ENCODE results near the gene GSAP. TPM values are rescaled to one million over a fixed set of nuclear protein-coding genes. Genes with fewer than 3 reads are reported as not detected.

GSAP gene
- total RNA-seq, 2 experiments from 2014 or later = 0.55 TPM; not detected in 1

GRCh38 chr7:77444123-77444522 lies 28.0 kb upstream of the GSAP start:
- Histone ChIP-seq H3K9me2 (ENCODE audit: insufficient read depth, low read length) (no peaks in the 10 kb centered on the region), H4K20me1 (ENCODE audit: insufficient read depth, low read length) (no peaks in the 10 kb centered on the region), H3K9me3 (ENCODE audit: low read length) (no peaks in the 10 kb centered on the region), H3K27ac (ENCODE audit: low read depth, low read length, poor library complexity, severe bottlenecking) (no peak overlapping the region), H3K4me3 (ENCODE audit: low read depth, low read length, poor library complexity, severe bottlenecking) (no peak overlapping the region), H3K36me3 (ENCODE audit: insufficient read depth, low read length) (no peaks in the 10 kb centered on the region), H3K79me2 (ENCODE audit: insufficient read depth, low read depth, low read length) (no peaks in the 10 kb centered on the region), H2AFZ (ENCODE audit: low read length) (no peak overlapping the region), H3K4me2 (ENCODE audit: low read length) (no peak overlapping the region), H3K4me1 (ENCODE audit: insufficient read depth, low read length, poor library complexity, severe bottlenecking) (no peaks in the 10 kb centered on the region)
- BruUV-seq (replicated peaks) = no TSS peak
- ChIA-PET POLR2A (interaction anchor here (0.6 kb wide), 2 partner anchors 11 to 99 kb away, joined by 3 read pairs; no protein-coding TSS in a partner anchor), CTCF (ENCODE audit: unreplicated experiment) (no interaction called here)
- DNase-seq (ENCODE audit: low spot score) = no peak
- TF ChIP-seq EZH2phosphoT487 (IDR thresholded peaks at IDR 0.05; ENCODE audit: borderline replicate concordance, low read depth, low read length) (no peak), CTCF (conservative IDR thresholded peaks at IDR 0.05; ENCODE audit: low read length) (no peak)
- intact Hi-C loops (cut with micrococcal nuclease; ENCODE audit: unreplicated experiment) = no loop called here

GRCh38 chr7:77443042-77443441 lies 26.9 kb upstream of the GSAP start:
- no peaks in the 10 kb centered on the region for H4K20me1 ChIP-seq (ENCODE audit: insufficient read depth, low read length)
- intact Hi-C loops (cut with micrococcal nuclease; ENCODE audit: unreplicated experiment) = no loop called here
- no peaks in the 10 kb centered on the region for H3K4me1 ChIP-seq (ENCODE audit: insufficient read depth, low read length, poor library complexity, severe bottlenecking)
- no peaks in the 10 kb centered on the region for H3K9me2 ChIP-seq (ENCODE audit: insufficient read depth, low read length)
- no peak for TF ChIP-seq CTCF (conservative IDR thresholded peaks at IDR 0.05; ENCODE audit: low read length)
- TF ChIP-seq EZH2phosphoT487 (IDR thresholded peaks at IDR 0.05; ENCODE audit: borderline replicate concordance, low read depth, low read length) = no peak
- CTCF ChIA-PET (ENCODE audit: unreplicated experiment) = no interaction called here
- no peaks in the 10 kb centered on the region for H3K79me2 ChIP-seq (ENCODE audit: insufficient read depth, low read depth, low read length)
- no peaks in the 10 kb centered on the region for H3K36me3 ChIP-seq (ENCODE audit: insufficient read depth, low read length)
- no peak overlapping the region for H3K4me3 ChIP-seq (ENCODE audit: low read depth, low read length, poor library complexity, severe bottlenecking)
- BruUV-seq (replicated peaks) = no TSS peak
- no peak overlapping the region for H3K4me2 ChIP-seq (ENCODE audit: low read length)
- no peak overlapping the region for H3K27ac ChIP-seq (ENCODE audit: low read depth, low read length, poor library complexity, severe bottlenecking)
- POLR2A ChIA-PET = interaction anchor here (0.7 kb wide), 2 partner anchors 24 to 826 kb away, joined by 4 to 6 read pairs; no protein-coding TSS in a partner anchor
- no peaks in the 10 kb centered on the region for H3K9me3 ChIP-seq (ENCODE audit: low read length)
- H2AFZ ChIP-seq (ENCODE audit: low read length) = no peak overlapping the region
- DNase-seq (ENCODE audit: low spot score) = no peak

GRCh38 chr7:77442636-77443035 lies 26.5 kb upstream of the GSAP start:
- no peak overlapping the region for H3K4me2 ChIP-seq (ENCODE audit: low read length)
- BruUV-seq (replicated peaks) = no TSS peak
- no peaks in the 10 kb centered on the region for H4K20me1 ChIP-seq (ENCODE audit: insufficient read depth, low read length)
- H3K27ac ChIP-seq (ENCODE audit: low read depth, low read length, poor library complexity, severe bottlenecking) = no peak overlapping the region
- H3K36me3 ChIP-seq (ENCODE audit: insufficient read depth, low read length) = no peaks in the 10 kb centered on the region
- H3K9me3 ChIP-seq (ENCODE audit: low read length) = no peaks in the 10 kb centered on the region
- TF ChIP-seq CTCF (conservative IDR thresholded peaks at IDR 0.05; ENCODE audit: low read length) = no peak
- no peak for TF ChIP-seq EZH2phosphoT487 (IDR thresholded peaks at IDR 0.05; ENCODE audit: borderline replicate concordance, low read depth, low read length)
- no peaks in the 10 kb centered on the region for H3K79me2 ChIP-seq (ENCODE audit: insufficient read depth, low read depth, low read length)
- intact Hi-C loops (cut with micrococcal nuclease; ENCODE audit: unreplicated experiment) = no loop called here
- no peaks in the 10 kb centered on the region for H3K9me2 ChIP-seq (ENCODE audit: insufficient read depth, low read length)
- DNase-seq (ENCODE audit: low spot score) = no peak
- CTCF ChIA-PET (ENCODE audit: unreplicated experiment) = no interaction called here
- H3K4me1 ChIP-seq (ENCODE audit: insufficient read depth, low read length, poor library complexity, severe bottlenecking) = no peaks in the 10 kb centered on the region
- POLR2A ChIA-PET = no interaction called here
- no peak overlapping the region for H3K4me3 ChIP-seq (ENCODE audit: low read depth, low read length, poor library complexity, severe bottlenecking)
- H2AFZ ChIP-seq (ENCODE audit: low read length) = no peak overlapping the region

Measured in OCI-LY7 (cell line).